ENCODE data around the gene MYT1. TPM values are rescaled to one million over a fixed set of nuclear protein-coding genes. Genes with fewer than 3 reads are reported as not detected.
A peak's percentile ranks its signal among the peaks of the same experiment; 100 is the strongest.
"Not testable (repeated sequence)": the region's sequence is repeated elsewhere in the genome, so short reads cannot be mapped to it uniquely, and the experiment has no call there.

The MYT1 gene
- polyA plus RNA-seq, 3 donors from 2014 or later: not detected

GRCh38 chr20:64230461-64231145 lies 66.4 kb downstream of the MYT1 start:
- H3K36me3 Mint-ChIP-seq: no peaks in the 10 kb centered on the region
- H3K9me3 Mint-ChIP-seq: no peaks in the 10 kb centered on the region
- H3K4me1 Mint-ChIP-seq: peaks cover 0 to 6% of the 10 kb centered on the region in 2 donors
- no peak overlapping the region for H3K27ac Mint-ChIP-seq
- peaks cover 0 to 3% (median 0%) of the 10 kb centered on the region in 3 donors for H3K27me3 Mint-ChIP-seq (ENCODE audit: low read depth in 3 of 3)
- DNase-seq: no peak
- no peak overlapping the region for H3K4me3 Mint-ChIP-seq

DNA sequence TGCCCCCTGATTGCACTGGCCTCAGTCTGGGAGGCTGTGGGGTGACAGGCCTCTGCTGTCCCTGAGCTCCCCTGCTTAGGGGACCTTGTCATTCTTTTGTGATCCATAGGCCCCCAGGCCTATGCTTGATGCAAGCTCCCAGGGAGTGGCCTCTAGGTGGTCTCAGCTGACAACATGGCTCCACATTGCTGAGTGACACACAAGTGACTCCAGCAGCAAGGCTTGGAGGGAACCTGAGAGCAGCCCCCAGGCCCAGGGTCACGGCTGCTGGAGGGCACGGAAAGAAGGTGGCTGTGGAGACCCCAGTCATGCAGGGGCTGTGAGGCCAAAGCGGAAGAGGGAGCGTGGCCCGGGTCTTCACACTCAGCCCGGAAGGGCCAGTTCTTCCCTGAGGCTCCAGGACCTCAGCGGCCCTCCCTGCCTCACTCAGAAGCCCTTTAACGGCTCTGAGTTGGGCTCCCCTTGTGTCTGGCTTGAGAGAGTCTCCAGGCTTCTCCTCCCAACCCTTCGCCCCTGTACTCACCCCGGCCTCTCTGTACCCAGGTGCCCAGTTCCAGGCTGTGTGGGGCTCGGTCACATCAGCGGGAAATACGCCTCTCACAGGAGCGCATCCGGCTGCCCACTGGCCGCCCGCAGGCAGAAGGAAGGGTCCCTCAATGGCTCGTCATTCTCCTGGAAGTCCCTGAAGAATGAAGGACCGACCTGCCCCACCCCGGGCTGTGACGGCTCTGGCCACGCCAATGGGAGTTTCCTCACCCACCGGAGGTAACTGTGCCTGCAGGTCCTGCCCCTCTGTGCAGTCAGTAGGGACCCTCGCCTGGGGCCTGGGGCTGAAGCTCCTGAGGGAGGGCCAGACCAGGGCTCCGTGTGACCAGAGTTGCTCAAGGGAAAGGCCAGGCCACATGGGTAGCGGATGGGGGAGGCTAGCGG lies 67.6 kb downstream of the MYT1 start:
- Mint-ChIP-seq H3K27ac (no peak overlapping the region), H3K4me1 (peaks cover 0 to 6% of the 10 kb centered on the region in 2 donors), H3K4me3 (no peak overlapping the region), H3K36me3 (no peaks in the 10 kb centered on the region), H3K9me3 (no peaks in the 10 kb centered on the region), H3K27me3 (ENCODE audit: low read depth in 3 of 3) (peaks cover 0 to 3% (median 0%) of the 10 kb centered on the region in 3 donors)
- DNase-seq: no peak

DNA sequence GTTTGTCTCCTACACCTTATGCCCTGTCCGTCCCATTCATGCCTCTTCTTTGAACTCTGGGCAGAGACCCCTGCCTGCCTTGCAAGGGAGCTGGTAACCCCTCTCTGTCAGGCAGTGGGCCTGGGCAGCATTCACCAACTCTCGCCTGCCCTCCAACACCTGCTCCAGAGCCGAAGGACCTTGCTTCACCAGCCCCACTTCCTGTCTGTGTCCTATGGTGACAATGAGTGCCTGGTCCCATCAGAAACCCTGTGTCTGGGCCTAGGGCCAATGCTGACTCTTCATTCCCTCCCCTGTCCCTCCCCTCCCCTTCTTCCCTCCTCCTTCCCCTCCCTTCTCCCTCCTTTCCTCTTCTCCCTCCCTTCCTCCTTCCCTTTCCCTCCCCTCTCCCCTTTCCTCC lies 68.5 kb downstream of the MYT1 start:
- no peaks in the 10 kb centered on the region for H3K9me3 Mint-ChIP-seq
- no peak overlapping the region for H3K4me3 Mint-ChIP-seq
- peaks cover 0 to 6% of the 10 kb centered on the region in 2 donors for H3K4me1 Mint-ChIP-seq
- no peak for DNase-seq
- no peak overlapping the region for H3K27ac Mint-ChIP-seq
- no peaks in the 10 kb centered on the region for H3K36me3 Mint-ChIP-seq
- H3K27me3 Mint-ChIP-seq (ENCODE audit: low read depth in 3 of 3): peaks cover 0 to 3% (median 0%) of the 10 kb centered on the region in 3 donors

DNA sequence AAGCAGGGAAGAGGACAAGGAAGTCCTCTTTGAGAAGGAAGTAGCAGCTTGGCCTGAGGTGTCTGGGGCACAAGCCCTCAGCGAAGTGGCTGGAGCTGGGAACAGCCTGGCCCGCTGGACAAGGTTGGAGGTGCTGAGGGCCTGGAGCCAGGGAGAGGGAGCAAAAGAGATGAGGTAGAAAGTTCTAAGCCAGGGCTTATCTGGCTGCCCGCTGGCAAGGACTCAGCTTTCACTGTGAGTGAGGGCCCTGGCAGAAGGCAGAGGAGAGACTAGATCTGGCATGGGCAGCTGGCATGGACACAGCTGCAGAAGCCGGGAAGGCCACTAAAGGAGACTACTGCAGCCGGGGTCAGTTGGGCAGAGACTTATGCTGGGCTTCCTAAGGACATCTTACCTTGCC lies 69.5 kb downstream of the MYT1 start:
- DNase-seq: no peak
- Mint-ChIP-seq H3K27me3 (ENCODE audit: low read depth in 3 of 3) (peaks cover 0 to 3% (median 0%) of the 10 kb centered on the region in 3 donors), H3K4me3 (no peak overlapping the region), H3K9me3 (no peaks in the 10 kb centered on the region), H3K36me3 (no peaks in the 10 kb centered on the region), H3K27ac (peak overlapping the region in 1 of 6 donors; percentile 2), H3K4me1 (peaks cover 0 to 5% of the 10 kb centered on the region in 2 donors)

DNA sequence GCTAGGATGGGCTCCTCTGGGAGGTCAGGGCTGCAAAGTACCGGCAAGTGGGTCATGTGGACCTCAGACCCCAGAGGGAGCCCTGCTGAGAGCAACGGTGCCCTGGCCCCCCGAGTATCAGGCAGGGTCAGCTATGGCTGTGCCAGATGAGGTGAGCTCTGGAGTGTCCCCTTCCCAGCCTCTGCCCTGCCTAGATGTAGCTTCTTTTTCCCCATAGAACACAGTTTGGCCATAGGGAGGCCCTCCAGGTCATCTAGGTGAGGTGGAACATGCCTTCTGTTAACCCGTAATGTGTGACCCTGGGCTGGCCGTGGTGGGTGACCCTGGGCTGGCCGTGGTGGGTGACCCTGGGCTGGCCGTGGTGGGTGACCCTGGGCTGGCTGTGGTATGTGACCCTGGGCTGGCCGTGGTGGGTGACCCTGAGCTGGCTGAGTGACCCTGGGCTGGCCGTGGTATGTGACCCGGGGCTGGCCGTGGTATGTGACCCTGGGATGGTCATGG lies 70.1 kb downstream of the MYT1 start:
- no peak for DNase-seq
- no peaks in the 10 kb centered on the region for H3K9me3 Mint-ChIP-seq
- no peaks in the 10 kb centered on the region for H3K36me3 Mint-ChIP-seq
- H3K27me3 Mint-ChIP-seq (ENCODE audit: low read depth in 3 of 3): peaks cover 0 to 7% (median 0%) of the 10 kb centered on the region in 3 donors
- no peak overlapping the region for H3K27ac Mint-ChIP-seq
- no peak overlapping the region for H3K4me3 Mint-ChIP-seq
- H3K4me1 Mint-ChIP-seq: peaks cover 0 to 5% of the 10 kb centered on the region in 2 donors

GRCh38 chr20:64234921-64235565 lies 70.8 kb downstream of the MYT1 start:
- H3K4me1 Mint-ChIP-seq; H3K27me3 Mint-ChIP-seq (ENCODE audit: low read depth in 3 of 3); DNase-seq; H3K36me3 Mint-ChIP-seq; H3K9me3 Mint-ChIP-seq; H3K4me3 Mint-ChIP-seq; H3K27ac Mint-ChIP-seq: not testable (repeated sequence)

DNA sequence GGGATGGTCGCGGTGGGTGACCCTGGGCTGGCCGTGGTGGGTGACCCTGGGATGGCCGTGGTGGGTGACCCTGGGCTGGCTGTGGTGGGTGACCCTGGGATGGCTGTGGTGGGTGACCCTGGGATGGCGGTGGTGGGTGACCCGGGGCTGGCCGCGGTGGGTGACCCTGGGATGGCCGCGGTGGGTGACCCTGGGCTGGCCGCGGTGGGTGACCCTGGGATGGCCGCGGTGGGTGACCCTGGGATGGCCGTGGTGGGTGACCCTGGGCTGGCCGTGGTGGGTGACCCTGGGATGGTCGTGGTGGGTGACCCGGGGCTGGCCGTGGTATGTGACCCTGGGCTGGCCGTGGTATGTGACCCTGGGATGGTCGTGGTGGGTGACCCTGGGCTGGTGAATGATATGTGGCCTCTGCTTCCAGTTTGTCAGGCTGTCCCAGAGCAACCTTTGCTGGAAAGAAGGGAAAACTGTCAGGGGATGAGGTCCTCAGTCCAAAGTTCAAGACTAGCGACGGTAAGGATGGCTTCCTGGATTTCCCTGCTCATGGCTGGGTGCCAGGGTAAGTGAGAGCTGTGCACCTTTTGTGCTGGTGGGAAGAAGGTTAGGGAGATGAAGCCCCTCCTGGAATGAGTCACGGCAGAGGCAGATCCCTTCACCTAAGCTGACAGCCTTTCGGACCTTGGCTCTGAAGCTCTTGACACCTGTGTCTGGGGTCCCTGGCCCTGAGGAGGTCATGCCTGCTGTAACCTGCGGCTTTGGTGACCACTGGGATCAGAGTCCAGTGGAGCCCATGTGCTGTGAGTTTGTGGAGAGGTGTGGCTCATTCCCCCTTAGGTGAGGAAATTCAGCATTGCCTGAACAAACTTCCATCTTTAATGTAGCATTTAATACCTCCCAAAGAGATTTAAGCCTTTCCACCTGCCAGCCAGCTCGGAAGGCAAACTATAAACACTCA lies 72.2 kb downstream of the MYT1 start:
- Mint-ChIP-seq H3K4me3 (no peak overlapping the region), H3K27ac (no peak overlapping the region), H3K4me1 (peaks cover 0 to 5% of the 10 kb centered on the region in 2 donors), H3K9me3 (no peaks in the 10 kb centered on the region), H3K27me3 (ENCODE audit: low read depth in 3 of 3) (peaks cover 0 to 8% (median 2%) of the 10 kb centered on the region in 3 donors), H3K36me3 (no peaks in the 10 kb centered on the region)
- DNase-seq: no peak

- H3K36me3 Mint-ChIP-seq: no peaks in the 10 kb centered on the region
- H3K4me3 Mint-ChIP-seq: no peak overlapping the region
- H3K27ac Mint-ChIP-seq: no peak overlapping the region
- H3K27me3 Mint-ChIP-seq (ENCODE audit: low read depth in 3 of 3): peaks cover 0 to 13% (median 2%) of the 10 kb centered on the region in 3 donors
- H3K4me1 Mint-ChIP-seq: peaks cover 0 to 5% of the 10 kb centered on the region in 2 donors
- DNase-seq: no peak
- H3K9me3 Mint-ChIP-seq: no peaks in the 10 kb centered on the region
These were observed 73.1 kb downstream of the MYT1 start for GRCh38 chr20:64237316-64237715.

DNA sequence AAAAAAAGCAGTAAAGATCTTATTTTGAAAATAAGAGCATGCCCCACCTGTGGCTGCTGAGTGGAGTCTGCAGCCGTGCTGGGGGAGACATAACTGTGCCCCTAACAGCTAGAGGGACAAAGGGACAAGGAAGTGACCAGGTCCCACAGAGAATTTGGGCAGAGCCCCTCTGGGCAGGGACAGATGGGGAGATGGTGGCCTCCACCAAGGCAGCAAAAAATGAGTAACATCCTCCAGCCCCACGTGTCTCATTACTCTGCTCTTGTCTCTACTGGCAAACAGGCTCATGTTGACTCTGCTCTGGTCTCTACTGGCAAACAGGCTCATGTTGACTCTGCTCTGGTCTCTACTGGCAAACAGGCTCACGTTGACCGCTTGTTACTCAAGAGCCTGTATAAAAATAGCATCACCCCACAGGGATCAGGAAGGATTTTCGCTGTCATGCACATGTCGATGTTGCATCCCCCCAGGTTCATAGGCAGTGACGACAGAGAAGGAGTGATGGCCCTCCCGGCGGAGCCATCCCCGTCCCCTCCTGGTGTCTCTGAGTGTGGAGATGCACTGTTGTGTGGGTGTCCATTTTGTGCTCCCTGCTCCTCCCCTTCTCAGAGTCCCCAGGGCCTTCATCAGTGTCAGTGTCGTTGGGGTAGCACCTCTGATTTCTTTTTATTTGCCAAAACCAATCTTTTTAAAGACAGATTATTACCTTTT lies 74.0 kb downstream of the MYT1 start:
- no peak overlapping the region for H3K27ac Mint-ChIP-seq
- DNase-seq: no peak
- no peak overlapping the region for H3K4me3 Mint-ChIP-seq
- no peaks in the 10 kb centered on the region for H3K36me3 Mint-ChIP-seq
- no peaks in the 10 kb centered on the region for H3K9me3 Mint-ChIP-seq
- H3K27me3 Mint-ChIP-seq (ENCODE audit: low read depth in 3 of 3): peaks cover 0 to 10% (median 2%) of the 10 kb centered on the region in 3 donors
- peaks cover 0 to 5% of the 10 kb centered on the region in 2 donors for H3K4me1 Mint-ChIP-seq

DNA sequence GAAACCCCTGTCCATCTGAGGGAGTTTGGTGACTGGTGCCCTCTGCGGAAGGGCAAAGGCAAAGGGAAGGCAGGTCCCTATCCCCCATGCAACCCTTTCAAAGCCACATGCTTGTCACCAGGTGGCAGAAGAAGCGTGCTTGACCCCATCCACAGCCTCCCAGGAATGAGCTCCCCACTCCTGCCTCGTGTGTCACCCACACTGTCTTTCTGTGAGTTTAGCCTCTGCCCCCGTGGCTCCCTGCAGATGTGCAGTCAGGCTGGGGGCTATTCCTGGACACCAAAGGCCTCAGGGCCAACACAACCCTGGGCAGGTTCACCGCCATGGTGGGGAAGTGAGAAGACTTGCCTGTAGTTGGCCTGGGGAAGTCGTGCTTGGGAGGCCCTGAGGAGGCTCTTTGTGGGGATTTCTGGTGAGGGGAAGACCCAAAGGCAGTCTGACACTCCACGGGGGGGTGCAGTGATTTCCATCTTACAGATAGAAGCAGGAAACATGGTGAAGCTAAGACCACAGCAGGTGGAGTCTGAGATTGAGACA lies 74.7 kb downstream of the MYT1 start:
- Mint-ChIP-seq H3K4me3 (no peak overlapping the region), H3K27me3 (ENCODE audit: low read depth in 3 of 3) (peaks cover 0 to 10% (median 2%) of the 10 kb centered on the region in 3 donors), H3K9me3 (no peaks in the 10 kb centered on the region), H3K27ac (no peak overlapping the region), H3K4me1 (no peaks in the 10 kb centered on the region), H3K36me3 (no peaks in the 10 kb centered on the region)
- no peak for DNase-seq

- H3K36me3 Mint-ChIP-seq: no peaks in the 10 kb centered on the region
- H3K27ac Mint-ChIP-seq: no peak overlapping the region
- H3K27me3 Mint-ChIP-seq (ENCODE audit: low read depth in 3 of 3): peaks cover 0 to 14% (median 3%) of the 10 kb centered on the region in 3 donors
- H3K4me3 Mint-ChIP-seq: no peak overlapping the region
- H3K4me1 Mint-ChIP-seq: no peaks in the 10 kb centered on the region
- DNase-seq: no peak
- peaks cover 0 to 1% (median 0%) of the 10 kb centered on the region in 6 donors for H3K9me3 Mint-ChIP-seq
These were observed 75.4 kb downstream of the MYT1 start for GRCh38 chr20:64239449-64240242.
